Brain pericyte (primary cell): ENCODE measurements around the gene REEP1.
A peak's percentile ranks its signal among the peaks of the same experiment; 100 is the strongest.

Experiments used
- DNase-seq: peaks from one replicate; pipeline ENCODE4 v3.0.0-alpha.2; 2012; ENCODE audit warnings: low read depth, low spot score

The REEP1 gene

DNA sequence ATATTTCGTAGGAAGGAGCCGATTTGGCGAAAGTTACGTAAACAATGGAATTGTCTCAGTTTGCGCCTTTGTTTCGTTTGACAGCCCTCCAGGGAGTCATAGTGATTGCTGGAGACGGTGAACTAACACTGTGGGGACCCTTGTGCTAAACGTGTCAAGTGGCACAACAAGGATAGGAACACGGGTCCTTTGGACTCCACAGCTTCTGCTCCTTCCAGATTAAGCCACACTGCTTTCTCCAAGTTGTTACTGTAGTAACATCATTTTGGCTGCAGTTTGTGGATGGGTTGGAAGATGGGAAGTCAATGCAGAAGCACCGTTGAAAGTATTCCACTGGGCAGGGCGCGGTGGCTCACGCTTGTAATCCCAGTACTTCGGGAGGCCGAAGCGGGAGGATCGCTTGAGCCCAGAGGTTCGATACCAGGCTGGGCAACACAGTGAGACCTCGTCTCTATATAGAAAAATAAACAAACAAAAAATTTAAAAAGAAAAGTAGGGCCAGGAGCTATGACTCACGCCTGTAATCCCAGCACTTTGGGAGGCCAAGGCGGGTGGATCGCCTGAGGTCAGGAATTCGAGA, 141.5 kb downstream of the REEP1 start:
- no peak for DNase-seq

GRCh38 chr2:86195055-86195807, 142.2 kb downstream of the REEP1 start, which contains the start of gene IMMT:
Gene IMMT (minus strand): TSS chr2:86195462. CDS start chr2:86195382, 80 bp downstream.
- peak; percentile 92 for DNase-seq

- no peak for DNase-seq
These were observed 142.7 kb downstream of the REEP1 start for GRCh38 chr2:86194751-86195054.

DNA sequence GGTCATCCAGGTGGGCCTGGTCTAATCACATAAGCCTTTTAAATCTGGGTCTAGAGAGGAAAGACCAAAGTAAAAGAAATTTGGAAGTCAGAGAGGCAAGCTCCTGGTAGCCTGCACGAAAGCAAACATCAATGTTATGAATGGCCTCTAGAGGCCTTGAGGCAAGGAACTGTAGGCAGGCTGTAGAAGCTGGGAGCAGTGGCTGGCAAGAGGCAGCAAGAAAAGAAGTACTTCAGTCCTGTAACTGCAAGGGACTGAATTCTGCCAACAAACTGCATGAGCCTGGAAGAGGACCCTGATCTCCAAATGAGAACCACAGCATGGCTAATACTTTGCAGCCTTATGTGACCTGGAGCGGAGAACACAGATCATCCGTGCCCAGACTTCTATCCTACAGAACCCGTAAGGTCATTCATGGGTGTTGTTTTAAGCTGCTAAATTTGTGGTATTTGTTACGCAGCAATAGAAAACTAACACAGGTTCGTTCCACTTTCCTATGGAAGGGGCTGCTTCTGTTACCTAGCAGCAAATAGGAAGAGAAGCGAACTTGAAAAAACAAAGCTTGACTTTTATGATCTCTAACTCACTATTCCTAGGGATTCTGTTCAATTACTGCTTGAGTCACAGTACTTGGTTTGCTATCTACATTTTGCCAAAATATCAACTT, 143.4 kb downstream of the REEP1 start:
- DNase-seq = no peak

DNA sequence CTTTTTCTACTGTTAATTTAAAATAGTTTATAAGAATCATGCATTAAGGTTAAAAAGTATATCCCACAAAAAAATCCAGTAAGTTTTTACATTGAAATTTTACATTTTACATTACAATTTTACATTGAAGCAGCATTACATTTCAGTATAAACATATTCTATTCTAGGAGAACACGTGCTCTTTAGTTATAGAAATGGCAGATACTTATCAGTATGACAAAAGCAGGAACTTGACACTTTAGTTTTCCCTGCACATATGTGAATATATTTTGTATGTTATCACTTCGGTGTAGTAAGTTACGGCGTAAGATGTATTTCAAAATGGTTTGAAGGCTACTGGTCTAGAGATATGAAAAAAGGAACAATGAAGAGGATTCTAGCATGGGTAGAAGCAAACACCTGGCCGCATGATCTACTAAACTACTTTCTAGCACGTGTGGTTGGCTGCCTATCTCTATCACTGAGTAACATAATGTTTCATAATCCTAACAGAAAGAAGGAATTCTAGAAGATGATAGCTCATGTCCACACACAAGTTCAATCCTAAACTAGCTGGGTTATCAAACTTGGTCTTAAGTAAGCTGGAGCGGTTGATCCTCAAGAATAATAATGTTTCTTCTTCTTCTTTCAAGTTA, 147.5 kb downstream of the REEP1 start:
- no peak for DNase-seq

- no peak for DNase-seq
These were observed 151.0 kb downstream of the REEP1 start for GRCh38 chr2:86186431-86186830.

GRCh38 chr2:86185517-86186212, 151.8 kb downstream of the REEP1 start:
- no peak for DNase-seq

GRCh38 chr2:86176597-86176996, 160.8 kb downstream of the REEP1 start:
- no peak for DNase-seq

DNA sequence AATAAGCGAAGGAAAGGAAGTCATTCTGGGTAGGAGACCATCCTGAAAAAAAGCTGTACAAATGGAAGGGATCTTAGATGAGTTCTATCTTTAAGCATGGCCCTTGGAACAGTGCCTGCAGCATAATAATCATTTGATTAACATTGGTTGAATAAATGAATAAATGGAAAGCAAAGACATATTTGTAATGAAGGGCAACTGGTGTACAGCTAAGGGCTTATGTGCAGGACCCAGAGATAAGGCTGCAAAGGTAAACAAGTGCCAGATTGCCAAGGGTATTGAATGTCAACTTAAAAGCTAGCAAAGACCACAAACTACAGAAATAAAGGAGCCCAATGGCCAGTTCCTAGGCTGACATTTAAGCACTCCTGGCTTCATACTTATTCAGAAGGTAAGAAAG, 161.6 kb downstream of the REEP1 start:
- no peak for DNase-seq

GRCh38 chr2:86174445-86174844, 163.0 kb downstream of the REEP1 start:
- DNase-seq = no peak

DNA sequence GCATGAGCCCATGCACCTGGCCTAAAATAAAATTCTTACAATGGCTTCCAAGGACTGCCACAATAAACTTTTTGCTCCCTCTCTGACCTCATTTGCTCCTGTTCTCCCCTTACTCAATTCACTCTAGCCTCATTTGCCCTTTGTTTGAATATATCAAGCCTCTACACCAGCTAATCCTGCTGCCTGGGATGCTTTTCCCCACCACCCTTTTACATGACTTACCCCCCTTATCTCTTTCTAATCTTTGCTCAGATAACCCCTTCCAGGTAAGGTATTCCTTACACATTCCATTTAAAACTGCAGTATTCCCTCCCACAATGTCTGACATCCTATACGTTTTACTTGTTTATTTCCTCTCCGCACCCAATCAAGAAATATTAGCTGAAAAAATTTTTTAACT, 164.8 kb downstream of the REEP1 start:
- DNase-seq = no peak

DNA sequence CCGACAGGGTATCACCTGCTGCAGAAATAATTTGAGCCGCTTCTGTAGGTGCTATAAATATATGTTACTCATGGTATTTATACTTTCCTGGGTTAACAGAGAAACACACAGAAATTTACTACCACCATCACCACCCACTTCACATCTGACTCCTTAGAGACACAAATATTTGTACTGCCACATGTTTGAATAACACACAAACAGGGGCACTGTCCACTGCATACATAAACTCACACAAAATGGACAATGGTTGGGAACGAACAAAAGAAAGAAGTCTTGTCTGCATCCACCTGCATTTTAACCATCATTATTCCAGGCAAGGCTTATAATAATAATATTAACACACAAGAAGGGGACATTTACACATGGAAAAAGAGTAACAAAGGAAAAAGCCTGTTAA, 166.1 kb downstream of the REEP1 start:
- DNase-seq = no peak

- no peak for DNase-seq
These were observed 167.0 kb downstream of the REEP1 start for GRCh38 chr2:86170449-86170848.
